Endothelial cell of umbilical vein (primary cell): ENCODE results near the gene NPTX2. TPM values are rescaled to one million over a fixed set of nuclear protein-coding genes. Genes with fewer than 3 reads are reported as not detected.

ENCODE experiments used
- BruUV-seq: library from RNA; stranded (reverse); fragments of 400-500 nt; replicated peaks from 2 replicates; lab custom pipeline; 2021; lab: Mats Ljungman, UMichigan
- CTCF ChIA-PET: fragments of 300-600, 350-600 bp; sonication (Branson Sonifier 250); formaldehyde crosslinking; loops from one replicate; lab custom pipeline; 2021; ENCODE audit warnings: antibody characterized with exemption, inconsistent platforms; lab: Charles Lee
- POLR2A ChIA-PET: fragments of 300-600, 350-600 bp; sonication (Branson Sonifier 250); formaldehyde crosslinking; loops from one replicate; lab custom pipeline; 2021; ENCODE audit warnings: antibody characterized with exemption, inconsistent platforms; lab: Charles Lee
- DNase-seq: peaks from one replicate; pipeline ENCODE4 v3.0.0-alpha.2; 2011; ENCODE audit warnings: low read depth, low spot score
- FAIRE-seq: peaks from 2 replicates; lab custom pipeline; 2011; peaks lifted over from hg19 to GRCh38; lab: Jason Lieb, UNC
- H2AFZ ChIP-seq: 2 replicates; pipeline ENCODE4 v1.6.0; 2012; ENCODE audit warnings: low read depth, low read length, control low read depth, inconsistent platforms
- H3K27ac ChIP-seq: 2 replicates; pipeline ENCODE4 v1.5.1; 2011; ENCODE audit warnings: low read depth, mild to moderate bottlenecking, control low read depth, low read length, moderate library complexity; ENCODE audit not compliant: insufficient read depth
- H3K27me3 ChIP-seq, 2 experiments: 2 replicates each; pipeline versions ENCODE4 v1.6.0 to v1.6.1; 2011; ENCODE audit warnings: low read length in 2 of 2, mixed read lengths in 1 of 2; ENCODE audit not compliant: control insufficient read depth in 2 of 2, insufficient read depth in 2 of 2
- H3K36me3 ChIP-seq, 2 experiments: 2 replicates in 1 of 2; 3 replicates in 1 of 2; pipeline ENCODE4 v1.5.1; 2011; ENCODE audit warnings: low read length in 2 of 2, mild to moderate bottlenecking in 1 of 2, moderate library complexity in 1 of 2; ENCODE audit not compliant: control insufficient read depth in 2 of 2, insufficient read depth in 2 of 2; ENCODE audit errors: extremely low read depth in 1 of 2
- H3K4me1 ChIP-seq: 3 replicates; pipeline ENCODE4 v1.5.1; 2011; ENCODE audit warnings: mild to moderate bottlenecking, low read length; ENCODE audit not compliant: control insufficient read depth, insufficient read depth; ENCODE audit errors: extremely low read depth
- H3K4me2 ChIP-seq: 2 replicates; pipeline ENCODE4 v1.6.1; 2011; ENCODE audit warnings: low read length, control low read depth, mixed read lengths; ENCODE audit not compliant: insufficient read depth
- H3K4me3 ChIP-seq, 3 experiments: fragments of 200-600 bp in 1 of 3; sonication (generic), shearing (Covaris generic) in 1 of 3; replicated peaks in 1 of 3; 2 replicates each; pipeline ENCODE4 v1.5.1; 2011 to 2016; ENCODE audit warnings: control low read depth in 3 of 3, low read length in 3 of 3, mild to moderate bottlenecking in 2 of 3, inconsistent platforms in 1 of 3, low read depth in 1 of 3, moderate library complexity in 1 of 3; ENCODE audit not compliant: insufficient read depth in 1 of 3
- H3K79me2 ChIP-seq: 2 replicates; pipeline ENCODE4 v1.6.0; 2012; ENCODE audit warnings: low read length, inconsistent platforms; ENCODE audit not compliant: control insufficient read depth, insufficient read depth
- H3K9ac ChIP-seq: replicated peaks from 2 replicates; pipeline ENCODE3; 2011; ENCODE audit warnings: low read length, control low read depth; ENCODE audit not compliant: insufficient read depth; ENCODE audit errors: extremely low read depth
- H3K9me1 ChIP-seq: replicated peaks from 3 replicates; pipeline ENCODE4 v1.6.0; 2011; ENCODE audit warnings: mild to moderate bottlenecking, low read length; ENCODE audit not compliant: control insufficient read depth, insufficient read depth; ENCODE audit errors: extremely low read depth
- H3K9me3 ChIP-seq: replicated peaks from 2 replicates; pipeline ENCODE4 v1.5.1; 2012; ENCODE audit warnings: low read length, inconsistent platforms; ENCODE audit not compliant: control insufficient read depth, insufficient read depth
- H4K20me1 ChIP-seq: replicated peaks from 2 replicates; pipeline ENCODE3; 2011; ENCODE audit warnings: mild to moderate bottlenecking, low read length; ENCODE audit not compliant: control insufficient read depth, insufficient read depth; ENCODE audit errors: extremely low read depth
- EZH2 ChIP-seq: IDR thresholded peaks from 2 replicates; pipeline ENCODE4 v1.6.1; 2012; ENCODE audit warnings: borderline replicate concordance, low read depth, mild to moderate bottlenecking, moderate library complexity, low read length, inconsistent platforms; ENCODE audit not compliant: severe bottlenecking
- FOS ChIP-seq: IDR thresholded peaks from 2 replicates; pipeline ENCODE4 v1.6.1; 2011; ENCODE audit warnings: mild to moderate bottlenecking, low read length, moderate library complexity, borderline replicate concordance; ENCODE audit not compliant: insufficient read depth
- GATA2 ChIP-seq: IDR thresholded peaks from 2 replicates; pipeline ENCODE4 v1.7.0; 2011; ENCODE audit warnings: low read depth, mild to moderate bottlenecking, moderate library complexity, mixed read lengths, low read length; ENCODE audit not compliant: insufficient read length, insufficient read depth
- JUN ChIP-seq: IDR thresholded peaks from 2 replicates; pipeline ENCODE4 v1.6.1; 2011; ENCODE audit warnings: borderline replicate concordance, low read depth; ENCODE audit not compliant: insufficient read length, insufficient read depth
- MYC ChIP-seq: IDR thresholded peaks from one replicate; pipeline ENCODE4 v1.6.1; 2011; ENCODE audit warnings: mild to moderate bottlenecking, low read depth, low read length
- POLR2A ChIP-seq: IDR thresholded peaks from 2 replicates; pipeline ENCODE4 v1.6.1; 2012; ENCODE audit warnings: low read depth, mild to moderate bottlenecking, control low read depth, low read length
- POLR2AphosphoS5 ChIP-seq: IDR thresholded peaks from 2 replicates; pipeline ENCODE4 v1.6.1; 2012; ENCODE audit warnings: low read depth, mild to moderate bottlenecking, control low read depth, low read length, moderate library complexity; ENCODE audit not compliant: insufficient read depth
- dilution Hi-C: fragments of 300-500 bp; cut with MboI; formaldehyde crosslinking; loops from one replicate; pipeline ENCODE4 v1.15.0; 2019; ENCODE audit warnings: low sequenced_read_pairs; ENCODE audit not compliant: extremely low pct_ligation_motif_present
- intact Hi-C: fragments of 100-400 bp; cut with micrococcal nuclease; formaldehyde crosslinking; loops from one replicate; pipeline ENCODE4 v1.10.0; 2022
- polyA plus RNA-seq, 4 experiments: library from polyadenylated mRNA; depleted of rRNA in 3 of 4; stranded (reverse) in 3 of 4; unstranded in 1 of 4; fragments of >200 nt; gene quantifications; 2 replicates each; pipeline versions ENCODE4 v1.2.1 to v1.2.3, GENCODE V29; 2011 to 2012; ENCODE audit warnings: missing spikeins in 1 of 4
- total RNA-seq: library from RNA; stranded (reverse); gene quantifications from 2 replicates; pipeline ENCODE4 v1.2.3, GENCODE V29; 2021
- TF ChIP-seq, protein P1 (sequence below): IDR thresholded peaks from 2 replicates; pipeline ENCODE4 v1.6.1; 2011; ENCODE audit not compliant: insufficient read depth, insufficient read length
- TF ChIP-seq, protein P2 (sequence below), 2 donors: IDR thresholded peaks; 1 replicate in 1 of 2; 2 replicates in 1 of 2; pipeline ENCODE4 v1.5.1; 2011; ENCODE audit warnings: low read length in 2 of 2, mild to moderate bottlenecking in 2 of 2, moderate library complexity in 2 of 2, control low read depth in 1 of 2, inconsistent platforms in 1 of 2, low read depth in 1 of 2; ENCODE audit not compliant: insufficient read depth in 1 of 2; ENCODE audit errors: extremely low read depth in 1 of 2

Gene NPTX2
- total and polyA plus RNA-seq, 2 donors (not counting 3 experiments of a cell fraction or from before 2014, with no cell fraction given): 0.15 to 0.53 TPM

DNA sequence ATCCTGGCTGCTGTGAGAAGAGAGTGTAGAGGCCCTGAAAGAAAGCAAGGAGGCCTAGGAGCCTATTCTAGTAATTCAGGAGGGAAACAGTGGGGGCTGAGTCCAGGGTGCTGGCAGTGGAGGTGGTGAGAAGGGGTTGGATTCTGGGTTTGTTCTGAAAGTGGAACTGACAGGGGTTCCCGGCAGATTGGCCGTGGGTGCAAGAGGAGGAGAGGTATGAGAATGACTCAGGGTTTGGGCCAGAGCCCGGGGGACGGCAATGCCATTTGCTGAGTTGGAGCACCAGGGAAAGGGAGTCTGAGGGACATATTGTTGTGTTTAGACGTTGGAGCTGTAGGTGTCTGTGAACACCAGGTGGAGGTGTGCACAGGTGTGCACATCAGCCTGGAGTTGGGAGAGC lies 38.5 kb downstream of the NPTX2 start:
- Histone ChIP-seq H3K27ac (no peak overlapping the region), H2AFZ (no peak overlapping the region), H3K9ac (no peak overlapping the region), H3K4me3 (no peak overlapping the region), H3K4me1 (no peaks in the 10 kb centered on the region), H3K79me2 (no peaks in the 10 kb centered on the region), H3K36me3 (no peaks in the 10 kb centered on the region), H3K9me3 (no peaks in the 10 kb centered on the region), H3K27me3 (no peaks in the 10 kb centered on the region), H3K4me2 (no peak overlapping the region), H3K9me1 (no peaks in the 10 kb centered on the region), H4K20me1 (no peaks in the 10 kb centered on the region)
- POLR2A ChIA-PET: no interaction called here
- CTCF ChIA-PET: no interaction called here
- intact Hi-C loops (loop anchor here (2.0 kb wide), 1 partner anchor 67 kb away; no protein-coding TSS in a partner anchor), dilution Hi-C loops (no loop called here)
- FAIRE-seq (no peak), DNase-seq (no peak)
- no peak for TF ChIP-seq MYC
- no TSS peak for BruUV-seq

DNA sequence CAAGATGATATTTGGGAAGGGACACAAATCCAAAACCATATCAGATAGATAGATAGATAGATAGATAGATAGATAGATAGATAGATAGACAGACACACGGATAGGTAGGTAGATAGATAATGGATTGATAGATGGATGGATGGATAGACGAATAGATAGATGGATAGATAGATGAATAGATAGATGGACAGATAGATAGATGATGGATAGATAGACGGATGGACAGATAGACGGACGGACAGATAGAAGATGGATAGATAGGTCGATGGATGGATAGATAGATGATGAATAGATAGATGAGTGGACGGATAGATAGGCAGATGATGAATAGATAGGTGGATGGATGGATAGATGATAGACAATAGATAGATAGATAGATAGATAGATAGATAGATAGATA lies 39.8 kb downstream of the NPTX2 start:
- intact Hi-C loops: loop anchor here (2.0 kb wide), 1 partner anchor 66 kb away; no protein-coding TSS in a partner anchor
- dilution Hi-C loops: no loop called here
- Histone ChIP-seq H3K79me2 (no peaks in the 10 kb centered on the region), H3K36me3 (no peaks in the 10 kb centered on the region), H3K9ac (no peak overlapping the region), H3K4me2 (no peak overlapping the region), H3K4me1 (no peaks in the 10 kb centered on the region), H3K9me1 (no peaks in the 10 kb centered on the region), H3K27me3 (no peaks in the 10 kb centered on the region), H3K27ac (no peak overlapping the region), H4K20me1 (no peaks in the 10 kb centered on the region), H3K9me3 (no peaks in the 10 kb centered on the region), H3K4me3 (no peak overlapping the region), H2AFZ (no peak overlapping the region)
- POLR2A ChIA-PET: no interaction called here
- no peak for DNase-seq
- FAIRE-seq: no peak
- CTCF ChIA-PET: no interaction called here
- no TSS peak for BruUV-seq
- TF ChIP-seq, protein P1, sequence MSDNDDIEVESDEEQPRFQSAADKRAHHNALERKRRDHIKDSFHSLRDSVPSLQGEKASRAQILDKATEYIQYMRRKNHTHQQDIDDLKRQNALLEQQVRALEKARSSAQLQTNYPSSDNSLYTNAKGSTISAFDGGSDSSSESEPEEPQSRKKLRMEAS: no peak
- TF ChIP-seq EZH2: no peak
- TF ChIP-seq MYC: no peak
- TF ChIP-seq FOS: no peak
- no peak for TF ChIP-seq POLR2AphosphoS5
- no peak for TF ChIP-seq GATA2
- no peak for TF ChIP-seq POLR2A
- TF ChIP-seq, protein P2, sequence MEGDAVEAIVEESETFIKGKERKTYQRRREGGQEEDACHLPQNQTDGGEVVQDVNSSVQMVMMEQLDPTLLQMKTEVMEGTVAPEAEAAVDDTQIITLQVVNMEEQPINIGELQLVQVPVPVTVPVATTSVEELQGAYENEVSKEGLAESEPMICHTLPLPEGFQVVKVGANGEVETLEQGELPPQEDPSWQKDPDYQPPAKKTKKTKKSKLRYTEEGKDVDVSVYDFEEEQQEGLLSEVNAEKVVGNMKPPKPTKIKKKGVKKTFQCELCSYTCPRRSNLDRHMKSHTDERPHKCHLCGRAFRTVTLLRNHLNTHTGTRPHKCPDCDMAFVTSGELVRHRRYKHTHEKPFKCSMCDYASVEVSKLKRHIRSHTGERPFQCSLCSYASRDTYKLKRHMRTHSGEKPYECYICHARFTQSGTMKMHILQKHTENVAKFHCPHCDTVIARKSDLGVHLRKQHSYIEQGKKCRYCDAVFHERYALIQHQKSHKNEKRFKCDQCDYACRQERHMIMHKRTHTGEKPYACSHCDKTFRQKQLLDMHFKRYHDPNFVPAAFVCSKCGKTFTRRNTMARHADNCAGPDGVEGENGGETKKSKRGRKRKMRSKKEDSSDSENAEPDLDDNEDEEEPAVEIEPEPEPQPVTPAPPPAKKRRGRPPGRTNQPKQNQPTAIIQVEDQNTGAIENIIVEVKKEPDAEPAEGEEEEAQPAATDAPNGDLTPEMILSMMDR (IDR thresholded peaks at IDR 0.05; ENCODE audit: extremely low read depth in 1 of 2, insufficient read depth in 1 of 2, low read depth in 1 of 2, low read length in 2 of 2): no peak
- no peak for TF ChIP-seq JUN
